ENCODE results near the gene LSAMP.

- no peak for TF ChIP-seq POLR2AphosphoS5 (IDR thresholded peaks at IDR 0.05; ENCODE audit: low read depth, low read length)
- TF ChIP-seq TAF1 (CRISPR knock-in tag; IDR thresholded peaks at IDR 0.05): no peak
- TF ChIP-seq HNF4A (CRISPR knock-in tag; IDR thresholded peaks at IDR 0.05): no peak
- TF ChIP-seq RNF2 (conservative IDR thresholded peaks at IDR 0.05; ENCODE audit: low read depth): no peak
- no peak for TF ChIP-seq ZBTB7A (CRISPR knock-in tag; IDR thresholded peaks at IDR 0.05)
These were observed 606.5 kb downstream of the LSAMP start for GRCh38 chr3:115838786-115839185.

Data from HepG2 (cell line).